SIG-M5 treated with dmso at 0.1 percent for 504 hours (cell line): ENCODE measurements around the gene SLC35A2.
"Not testable (repeated sequence)": the region's sequence is repeated elsewhere in the genome, so short reads cannot be mapped to it uniquely, and the experiment has no call there.

Experiments used
- DNase-seq: peaks from one replicate; lab custom pipeline; 2025; ENCODE audit not compliant: unreplicated experiment; lab: John Stamatoyannopoulos, UW

SLC35A2 gene

GRCh38 chrX:48854121-48854804 lies 57.2 kb downstream of the SLC35A2 start:
- not testable (repeated sequence) for DNase-seq

DNA sequence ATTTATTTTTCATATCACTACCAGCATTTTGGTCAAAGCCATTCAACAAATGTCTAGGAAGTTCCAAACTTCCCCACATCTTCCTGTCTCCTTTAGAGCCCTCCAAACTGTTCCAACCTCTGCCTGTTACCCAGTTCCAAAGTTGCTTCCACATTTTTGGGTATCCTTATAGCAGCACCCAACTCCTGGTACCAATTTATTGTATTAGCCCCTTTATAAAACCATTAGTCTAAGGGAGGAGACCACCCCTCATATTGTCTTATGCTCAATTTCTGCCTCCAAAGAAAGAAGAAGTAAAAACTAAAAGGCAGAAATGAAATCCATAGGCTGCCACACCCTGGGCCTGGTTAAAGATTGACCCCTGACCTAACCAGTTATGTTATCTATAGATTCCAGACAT lies 58.0 kb downstream of the SLC35A2 start:
- not testable (repeated sequence) for DNase-seq
